NCI-H1436 (cell line): Measurements from ENCODE around the gene KIR2DL4.
"Not testable (repeated sequence)": the region's sequence is repeated elsewhere in the genome, so short reads cannot be mapped to it uniquely, and the experiment has no call there.

Experiments
- DNase-seq: peaks from one replicate; lab custom pipeline; 2025; lab: John Stamatoyannopoulos, UW

KIR2DL4 gene

DNA sequence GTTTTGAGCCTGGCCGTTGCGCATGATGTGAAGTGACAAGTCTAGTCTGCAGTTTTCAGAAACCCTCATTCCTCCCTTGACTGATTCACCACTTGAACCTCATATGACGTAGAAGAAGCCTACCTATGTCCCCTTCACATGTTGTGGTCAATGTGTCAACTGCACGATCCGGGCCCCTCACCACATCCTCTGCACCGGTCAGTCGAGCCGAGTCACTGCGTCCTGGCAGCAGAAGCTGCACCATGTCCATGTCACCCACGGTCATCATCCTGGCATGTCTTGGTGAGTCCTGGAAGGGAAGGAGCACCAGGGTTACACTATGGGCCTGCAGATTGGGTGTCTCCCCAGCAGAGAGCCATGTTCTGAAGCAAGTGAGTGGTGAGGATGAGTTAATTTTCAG lies at the start of gene KIR2DL4:
Gene KIR2DL4, plus strand, starts transcription at position 201 of the 400 bp plus-strand sequence. Its CDS starts 42 bp downstream, at position 243.
- no peak for DNase-seq

GRCh38 chr19:54756204-54757110 lies 47.0 kb upstream of the KIR2DL4 start:
- DNase-seq = not testable (repeated sequence)

GRCh38 chr19:54758577-54758976 lies 44.8 kb upstream of the KIR2DL4 start:
- DNase-seq = not testable (repeated sequence)

GRCh38 chr19:54764219-54764618 lies 39.2 kb upstream of the KIR2DL4 start:
- DNase-seq = not testable (repeated sequence)

DNA sequence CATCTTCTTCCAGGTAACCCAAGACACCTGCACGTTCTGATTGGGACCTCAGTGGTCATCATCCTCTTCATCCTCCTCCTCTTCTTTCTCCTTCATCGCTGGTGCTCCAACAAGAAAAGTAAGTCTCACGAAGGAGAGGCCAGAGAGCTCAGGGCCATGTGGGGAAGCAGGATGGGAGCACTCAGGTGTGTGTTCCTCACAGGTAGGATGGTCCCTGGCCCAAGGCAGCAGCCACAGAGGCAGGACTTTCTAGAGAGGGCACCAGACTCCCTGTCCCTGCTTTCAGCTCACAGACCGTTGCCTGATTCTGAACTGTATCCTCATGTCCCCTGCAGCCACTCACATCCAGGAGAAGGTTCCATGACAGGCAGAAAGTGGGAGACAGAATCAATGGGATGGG lies 36.9 kb upstream of the KIR2DL4 start:
- not testable (repeated sequence) for DNase-seq

DNA sequence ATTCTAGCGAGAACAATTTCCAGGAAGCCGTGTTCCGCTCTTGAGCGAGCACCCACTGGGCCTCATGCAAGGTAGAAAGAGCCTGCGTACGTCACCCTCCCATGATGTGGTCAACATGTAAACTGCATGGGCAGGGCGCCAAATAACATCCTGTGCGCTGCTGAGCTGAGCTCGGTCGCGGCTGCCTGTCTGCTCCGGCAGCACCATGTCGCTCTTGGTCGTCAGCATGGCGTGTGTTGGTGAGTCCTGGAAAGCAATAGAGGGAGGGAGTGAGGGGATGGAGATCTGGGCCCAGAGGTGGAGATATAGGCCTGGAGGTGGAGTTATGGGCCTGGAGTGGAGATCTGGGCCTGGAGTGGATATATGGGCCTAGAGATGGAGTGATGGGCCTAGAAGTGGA lies 33.8 kb upstream of the KIR2DL4 start, which contains the start of gene KIR2DL1:
Gene KIR2DL1, plus strand, starts transcription at position 148 of the 400 bp plus-strand sequence. Its CDS starts 58 bp downstream, at position 206.
- not testable (repeated sequence) for DNase-seq

GRCh38 chr19:54770511-54770910 lies 32.9 kb upstream of the KIR2DL4 start:
- DNase-seq = not testable (repeated sequence)

- DNase-seq = not testable (repeated sequence)
These were observed 32.1 kb upstream of the KIR2DL4 start for GRCh38 chr19:54771018-54771960.

DNA sequence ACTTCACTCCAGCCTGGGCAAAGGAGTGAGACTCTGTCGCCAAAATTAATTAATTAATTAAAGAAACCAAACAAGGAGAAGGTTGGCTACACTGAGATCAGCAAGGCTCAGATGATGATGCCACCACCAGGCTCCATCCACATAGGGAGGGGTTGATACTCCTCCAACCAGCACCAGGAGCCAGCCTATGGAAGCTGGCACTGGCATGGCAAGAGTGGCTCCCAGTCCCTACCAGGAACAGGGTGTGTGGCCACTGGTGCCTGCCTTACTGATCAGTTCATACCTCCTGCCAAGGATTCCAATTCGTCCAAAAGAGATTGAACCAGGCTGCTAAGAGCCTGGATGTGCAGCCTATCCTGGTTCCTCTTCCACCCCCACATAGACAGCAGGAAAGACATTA lies 30.7 kb upstream of the KIR2DL4 start:
- DNase-seq = not testable (repeated sequence)

DNA sequence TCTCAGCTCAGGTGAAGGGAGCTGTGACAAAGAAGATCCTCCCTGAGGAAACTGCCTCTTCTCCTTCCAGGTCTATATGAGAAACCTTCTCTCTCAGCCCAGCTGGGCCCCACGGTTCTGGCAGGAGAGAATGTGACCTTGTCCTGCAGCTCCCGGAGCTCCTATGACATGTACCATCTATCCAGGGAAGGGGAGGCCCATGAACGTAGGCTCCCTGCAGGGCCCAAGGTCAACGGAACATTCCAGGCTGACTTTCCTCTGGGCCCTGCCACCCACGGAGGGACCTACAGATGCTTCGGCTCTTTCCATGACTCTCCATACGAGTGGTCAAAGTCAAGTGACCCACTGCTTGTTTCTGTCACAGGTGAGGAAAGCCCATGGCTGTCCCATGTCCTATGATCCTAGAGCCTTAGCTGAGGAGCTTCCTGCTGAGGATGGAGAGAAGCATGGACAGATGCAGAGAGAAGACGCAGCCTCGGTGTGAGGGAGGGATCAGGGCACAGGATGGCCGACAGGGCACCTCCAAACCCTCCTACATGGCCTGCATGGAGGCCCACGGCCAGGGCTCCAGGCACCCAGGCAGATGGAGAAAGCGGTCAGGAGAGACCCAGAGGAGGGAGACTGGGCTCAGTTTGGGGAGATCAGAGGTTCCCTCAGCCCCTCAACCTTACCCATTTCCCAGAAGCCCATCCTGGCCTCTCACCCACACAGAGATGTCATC lies 28.2 kb upstream of the KIR2DL4 start:
- DNase-seq = not testable (repeated sequence)

GRCh38 chr19:54775830-54776229 lies 27.6 kb upstream of the KIR2DL4 start:
- DNase-seq = not testable (repeated sequence)

DNA sequence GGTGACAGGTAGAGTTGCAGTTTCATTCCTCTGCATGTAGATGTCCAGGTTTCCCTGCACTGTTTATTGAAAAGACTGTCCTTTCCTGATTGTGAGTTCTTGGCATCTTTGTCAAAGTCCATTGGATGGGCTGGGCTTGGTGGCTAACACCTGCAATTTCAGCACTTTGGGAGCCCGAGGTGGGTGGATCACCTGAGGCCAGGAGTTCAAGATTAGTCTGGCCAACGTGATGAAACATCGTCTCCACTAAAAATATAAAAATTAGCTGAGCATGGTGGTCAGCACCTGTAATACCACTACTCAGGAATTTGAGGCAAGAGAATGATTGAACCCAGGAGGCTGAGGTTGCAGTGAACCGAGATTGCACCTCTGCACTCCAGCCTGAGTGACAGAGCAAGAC lies 25.6 kb upstream of the KIR2DL4 start:
- not testable (repeated sequence) for DNase-seq

GRCh38 chr19:54778896-54779295 lies 24.5 kb upstream of the KIR2DL4 start:
- not testable (repeated sequence) for DNase-seq

GRCh38 chr19:54782916-54783315 lies 20.5 kb upstream of the KIR2DL4 start:
- not testable (repeated sequence) for DNase-seq

- DNase-seq = not testable (repeated sequence)
These were observed 17.2 kb upstream of the KIR2DL4 start for GRCh38 chr19:54786091-54786723.

GRCh38 chr19:54788154-54788553 lies 15.3 kb upstream of the KIR2DL4 start:
- DNase-seq = not testable (repeated sequence)

DNA sequence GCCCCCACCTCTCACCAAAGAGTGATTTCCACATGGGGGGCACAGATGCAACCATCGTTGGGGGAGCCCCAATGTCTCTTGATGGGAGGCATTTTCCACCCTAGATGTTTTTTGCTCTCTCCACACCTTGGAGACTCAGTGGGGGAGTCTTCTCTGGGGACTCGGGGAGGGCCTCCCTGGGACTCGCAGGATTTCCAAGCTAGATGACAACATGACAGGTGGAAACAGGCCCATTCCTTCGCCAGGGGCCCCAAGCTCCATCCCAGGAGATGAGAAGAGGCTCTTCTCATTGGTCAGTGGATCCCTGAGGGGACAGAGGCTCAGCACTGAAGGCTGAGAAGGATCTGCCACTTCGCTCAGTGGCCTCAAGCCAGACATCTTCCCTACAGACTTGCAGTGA lies 12.7 kb upstream of the KIR2DL4 start:
- DNase-seq = no peak

GRCh38 chr19:54791476-54791875 lies 11.9 kb upstream of the KIR2DL4 start:
- no peak for DNase-seq

DNA sequence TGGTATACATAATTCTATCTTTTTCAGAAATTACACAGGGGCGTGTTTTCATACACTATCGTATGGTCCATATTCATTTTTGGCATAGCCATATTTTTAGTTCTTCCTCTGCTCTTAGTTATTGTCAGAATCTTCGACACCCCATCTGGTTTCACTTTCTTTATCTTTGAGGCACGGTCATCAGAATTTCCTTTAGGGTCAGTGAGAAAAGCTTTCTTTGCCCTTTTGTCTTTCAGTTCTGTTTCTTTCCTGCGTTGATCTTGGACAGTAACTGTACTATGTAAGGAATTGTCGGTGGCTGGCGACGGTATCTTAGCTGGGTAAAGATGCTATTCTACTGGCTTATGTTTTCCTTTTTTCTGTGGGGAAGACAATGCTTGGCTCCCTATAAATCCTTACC lies 10.6 kb upstream of the KIR2DL4 start:
- DNase-seq = no peak

DNA sequence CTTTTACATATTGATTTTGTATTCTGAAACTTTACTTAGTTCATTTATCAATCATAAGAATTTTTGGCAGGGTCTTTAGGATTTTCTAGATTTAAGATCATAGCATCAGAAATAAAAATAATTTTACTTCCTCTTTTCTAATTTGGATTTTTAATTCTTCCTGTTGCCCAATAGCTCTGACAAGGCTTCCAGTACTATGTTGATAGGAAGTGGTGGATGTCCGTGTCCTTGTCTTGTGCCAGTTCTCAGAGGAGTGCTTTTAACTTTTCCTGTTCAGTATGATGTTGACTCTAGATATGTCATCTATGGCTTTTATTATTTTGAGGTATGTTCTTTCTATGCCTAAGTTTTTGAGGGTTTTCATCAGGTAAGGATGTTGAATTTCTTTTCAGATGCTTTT lies 7.7 kb upstream of the KIR2DL4 start:
- no peak for DNase-seq

- no peak for DNase-seq
These were observed 691 bp downstream of the KIR2DL4 start for GRCh38 chr19:54804101-54804500.
